Transverse colon (tissue), 4 donors: Measurements from ENCODE around the gene KLB.

Source experiments
- EP300 ChIP-seq: sonication (generic); formaldehyde crosslinking; IDR thresholded peaks from one replicate; pipeline ENCODE4 v1.6.1; 2017; ENCODE audit warnings: antibody characterized with exemption, low read depth
- POLR2A ChIP-seq: fragments of 450-650 bp; IDR thresholded peaks from one replicate; pipeline ENCODE4 v1.6.1; 2016; ENCODE audit warnings: antibody characterized with exemption, mild to moderate bottlenecking, moderate library complexity
- POLR2AphosphoS5 ChIP-seq, 3 donors: sonication (generic); formaldehyde crosslinking; IDR thresholded peaks; one replicate each; pipeline ENCODE4 v1.6.1; 2016; ENCODE audit warnings: antibody characterized with exemption in 3 of 3
- TF ChIP-seq, protein P1 (sequence below), 5 experiments: fragments of 200-600 bp in 3 of 5; fragments of 450-650 bp in 2 of 5; sonication (generic) in 3 of 5; IDR thresholded peaks; 1 replicate in 2 of 5; 2 replicates in 3 of 5; pipeline ENCODE4 v1.5.1; 2016 to 2017; ENCODE audit warnings: antibody characterized with exemption in 5 of 5, inconsistent platforms in 3 of 5, mild to moderate bottlenecking in 2 of 5, moderate library complexity in 1 of 5

DNA sequence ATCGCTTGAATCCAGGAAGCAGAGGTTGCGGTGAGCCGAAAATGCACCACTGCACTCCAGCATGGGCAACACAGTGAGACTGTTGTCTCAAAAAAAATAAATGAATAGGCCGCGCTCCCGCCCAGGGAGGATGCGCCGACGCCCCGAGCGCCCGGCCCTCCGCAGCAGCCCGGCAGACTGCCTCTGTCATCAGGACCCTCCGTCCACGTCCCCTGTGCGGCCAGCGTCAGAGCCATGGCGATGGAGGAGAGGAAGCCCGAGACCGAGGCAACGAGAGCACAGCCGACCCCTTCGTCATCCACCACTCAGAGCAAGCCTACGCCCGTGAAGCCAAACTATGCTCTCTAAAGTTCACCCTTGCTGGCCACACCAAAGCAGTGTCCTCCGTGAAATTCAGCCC, 73.5 kb downstream of the KLB start:
- TF ChIP-seq, protein P1, sequence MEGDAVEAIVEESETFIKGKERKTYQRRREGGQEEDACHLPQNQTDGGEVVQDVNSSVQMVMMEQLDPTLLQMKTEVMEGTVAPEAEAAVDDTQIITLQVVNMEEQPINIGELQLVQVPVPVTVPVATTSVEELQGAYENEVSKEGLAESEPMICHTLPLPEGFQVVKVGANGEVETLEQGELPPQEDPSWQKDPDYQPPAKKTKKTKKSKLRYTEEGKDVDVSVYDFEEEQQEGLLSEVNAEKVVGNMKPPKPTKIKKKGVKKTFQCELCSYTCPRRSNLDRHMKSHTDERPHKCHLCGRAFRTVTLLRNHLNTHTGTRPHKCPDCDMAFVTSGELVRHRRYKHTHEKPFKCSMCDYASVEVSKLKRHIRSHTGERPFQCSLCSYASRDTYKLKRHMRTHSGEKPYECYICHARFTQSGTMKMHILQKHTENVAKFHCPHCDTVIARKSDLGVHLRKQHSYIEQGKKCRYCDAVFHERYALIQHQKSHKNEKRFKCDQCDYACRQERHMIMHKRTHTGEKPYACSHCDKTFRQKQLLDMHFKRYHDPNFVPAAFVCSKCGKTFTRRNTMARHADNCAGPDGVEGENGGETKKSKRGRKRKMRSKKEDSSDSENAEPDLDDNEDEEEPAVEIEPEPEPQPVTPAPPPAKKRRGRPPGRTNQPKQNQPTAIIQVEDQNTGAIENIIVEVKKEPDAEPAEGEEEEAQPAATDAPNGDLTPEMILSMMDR (IDR thresholded peaks at IDR 0.05) = no peak
- TF ChIP-seq POLR2AphosphoS5 (IDR thresholded peaks at IDR 0.05) (no peak), EP300 (no peak), POLR2A (no peak)
